HG03469 (cell line): Measurements from ENCODE around the gene UTP14A.

Experiments used
- ATAC-seq: cut with Tn5 transposase; IDR thresholded peaks from one replicate; pipeline ENCODE4 v1.9.1; 2021; ENCODE audit warnings: mild to moderate bottlenecking, moderate library complexity, moderate number of reproducible peaks; ENCODE audit not compliant: unreplicated experiment

UTP14A gene

GRCh38 chrX:129945131-129945530 is 39.2 kb downstream of the UTP14A start:
- no peak for ATAC-seq

- ATAC-seq, result no peak
Measured at GRCh38 chrX:129953334-129953648, 47.3 kb downstream of the UTP14A start.

GRCh38 chrX:129953881-129954280 is 47.9 kb downstream of the UTP14A start:
- no peak for ATAC-seq

GRCh38 chrX:129954804-129955203 is 48.8 kb downstream of the UTP14A start:
- no peak for ATAC-seq

- no peak for ATAC-seq
Measured at GRCh38 chrX:129955682-129956081, 49.7 kb downstream of the UTP14A start.

- no peak for ATAC-seq
Measured at GRCh38 chrX:129956145-129956544, 50.2 kb downstream of the UTP14A start.

GRCh38 chrX:129956765-129957164 is 50.8 kb downstream of the UTP14A start:
- ATAC-seq, result no peak

- ATAC-seq, result peak; percentile 66
Measured at GRCh38 chrX:129957241-129958082, 51.5 kb downstream of the UTP14A start.

- no peak for ATAC-seq
Measured at GRCh38 chrX:129958083-129958465, 52.1 kb downstream of the UTP14A start.

GRCh38 chrX:129958814-129959492 is 53.0 kb downstream of the UTP14A start:
- no peak for ATAC-seq

GRCh38 chrX:129959493-129959832 is 53.5 kb downstream of the UTP14A start:
- no peak for ATAC-seq

- ATAC-seq, result peak; percentile 87
Measured at GRCh38 chrX:129961180-129962083, 55.5 kb downstream of the UTP14A start.

GRCh38 chrX:129963729-129964128 is 57.8 kb downstream of the UTP14A start:
- ATAC-seq, result no peak

GRCh38 chrX:129965166-129965565 is 59.2 kb downstream of the UTP14A start:
- ATAC-seq, result no peak

- ATAC-seq, result no peak
Measured at GRCh38 chrX:129968968-129969367, 63.0 kb downstream of the UTP14A start.

GRCh38 chrX:129976441-129976840 is 70.5 kb downstream of the UTP14A start:
- no peak for ATAC-seq
